CD4-positive, alpha-beta T cell (primary cell): ENCODE measurements around the gene TRAPPC2B. TPM values are rescaled to one million over a fixed set of nuclear protein-coding genes. Genes with fewer than 3 reads are reported as not detected.
"Not testable (repeated sequence)": the region's sequence is repeated elsewhere in the genome, so short reads cannot be mapped to it uniquely, and the experiment has no call there.

ENCODE experiments used
- ATAC-seq: fragments of 200-7000 bp; cut with Tn5 transposase; one replicate; pipeline ENCODE4 v1.10.0; 2022; ENCODE audit warnings: mild to moderate bottlenecking; ENCODE audit not compliant: poor library complexity
- CTCF ChIA-PET: fragments of 350-600 bp; sonication (Branson Sonifier 250); formaldehyde crosslinking; loops from one replicate; lab custom pipeline; 2021; ENCODE audit warnings: antibody characterized with exemption, inconsistent platforms; lab: Charles Lee
- POLR2A ChIA-PET: fragments of 350-600 bp; sonication (Branson Sonifier 250); formaldehyde crosslinking; loops from one replicate; lab custom pipeline; 2021; ENCODE audit warnings: antibody characterized with exemption, inconsistent platforms; lab: Charles Lee
- DNase-seq, 14 experiments: peaks; one replicate each; pipeline ENCODE4 v3.0.0-alpha.2; 2013 to 2020; ENCODE audit warnings: mixed read lengths in 2 of 14
- H3K27ac ChIP-seq, 2 donors: one replicate each; pipeline versions ENCODE4 v1.5.1 to v1.7.0; 2013; ENCODE audit warnings: low read length in 2 of 2, low read depth in 1 of 2, mild to moderate bottlenecking in 1 of 2
- H3K27me3 ChIP-seq, 2 experiments: 1 replicate in 1 of 2; 2 replicates in 1 of 2; pipeline versions ENCODE4 v1.6.1 to v1.7.0; 2013; ENCODE audit warnings: low read length in 2 of 2, control low read depth in 1 of 2, mild to moderate bottlenecking in 1 of 2, moderate library complexity in 1 of 2; ENCODE audit not compliant: insufficient read depth in 2 of 2, control insufficient read depth in 1 of 2
- H3K36me3 ChIP-seq: one replicate; pipeline ENCODE4 v1.6.1; 2013; ENCODE audit warnings: low read length, control low read depth; ENCODE audit not compliant: insufficient read depth
- H3K4me1 ChIP-seq: one replicate; pipeline ENCODE4 v1.6.1; 2013; ENCODE audit warnings: low read length, control low read depth; ENCODE audit not compliant: insufficient read depth
- H3K4me3 ChIP-seq: one replicate; pipeline ENCODE4 v1.5.1; 2013; ENCODE audit warnings: mild to moderate bottlenecking, low read length, moderate library complexity
- H3K9me3 ChIP-seq, 2 experiments: 1 replicate in 1 of 2; 2 replicates in 1 of 2; pipeline versions ENCODE4 v1.6.1 to v1.7.0; 2013; ENCODE audit warnings: low read length in 2 of 2, mild to moderate bottlenecking in 2 of 2, control low read depth in 1 of 2, moderate library complexity in 1 of 2; ENCODE audit not compliant: control insufficient read depth in 1 of 2, insufficient read depth in 1 of 2
- H3K27ac Mint-ChIP-seq: one replicate; pipeline ENCODE4 v1.8.0; 2020; ENCODE audit warnings: mixed read lengths
- H3K27me3 Mint-ChIP-seq: one replicate; pipeline ENCODE4 v1.8.0; 2021; ENCODE audit warnings: mixed read lengths
- H3K36me3 Mint-ChIP-seq: one replicate; pipeline ENCODE4 v1.8.0; 2021; ENCODE audit warnings: low read depth, mixed read lengths
- H3K4me1 Mint-ChIP-seq: one replicate; pipeline ENCODE4 v1.8.0; 2021; ENCODE audit warnings: low read depth, mixed read lengths
- H3K4me3 Mint-ChIP-seq: one replicate; pipeline ENCODE4 v1.8.0; 2020; ENCODE audit warnings: mild to moderate bottlenecking, mixed read lengths
- H3K9me3 Mint-ChIP-seq: one replicate; pipeline ENCODE4 v1.8.0; 2020; ENCODE audit warnings: mixed read lengths
- intact Hi-C, 2 experiments: fragments of 100-400 bp; cut with DNase I in 1 of 2; cut with micrococcal nuclease in 1 of 2; formaldehyde crosslinking; loops; one replicate each; pipeline versions ENCODE4 v1.15.1 to v1.9.0; 2023 to 2025; cut with DNase I, micrococcal nuclease
- total RNA-seq, 174 experiments: library from RNA in 2 of 174; stranded (reverse) in 2 of 174; gene quantifications; one replicate each; pipeline ENCODE4 v1.2.3 and lab custom pipeline; 2021 to 2026
- TF ChIP-seq, protein P1 (sequence below): fragments of 200-600 bp; IDR thresholded peaks from one replicate; pipeline ENCODE4 v1.8.0; 2022; ENCODE audit warnings: antibody characterized with exemption, mild to moderate bottlenecking

Gene TRAPPC2B
- total RNA-seq, 2 experiments from 2014 or later, result 11.5 to 12.7 TPM

DNA sequence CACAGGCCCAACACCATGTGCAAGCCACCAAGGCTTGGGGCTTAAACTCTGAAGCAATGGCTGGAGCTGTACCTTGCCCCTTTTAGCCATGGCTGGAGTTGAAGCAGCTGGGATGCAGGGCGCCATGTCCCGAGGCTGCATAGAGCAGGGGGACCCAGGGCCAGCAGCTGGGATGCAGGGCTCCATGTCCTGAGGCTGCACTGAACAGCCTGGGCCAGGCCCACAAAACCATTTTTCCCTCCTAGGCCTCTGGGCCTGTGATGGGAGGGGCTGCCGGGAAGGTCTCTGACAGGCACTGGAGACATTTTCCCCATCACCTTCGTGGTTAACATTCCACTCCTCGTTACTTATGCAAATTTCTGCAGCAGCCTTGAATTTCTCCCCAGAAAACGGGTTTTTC is 10.8 kb downstream of the TRAPPC2B start:
- H3K4me1 Mint-ChIP-seq, result peaks cover 3% of the 10 kb centered on the region
- no peak overlapping the region for H3K4me3 Mint-ChIP-seq
- H3K27me3 Mint-ChIP-seq, result no peaks in the 10 kb centered on the region
- H3K4me3 ChIP-seq, result no peak overlapping the region
- no peak for ATAC-seq
- no peak for DNase-seq
- CTCF ChIA-PET, result no interaction called here
- intact Hi-C loops, result no loop called here
- peaks cover 37 to 48% of the 10 kb centered on the region in 2 experiments for H3K9me3 ChIP-seq
- no peak overlapping the region for H3K27ac ChIP-seq
- H3K27me3 ChIP-seq, result no peaks in the 10 kb centered on the region
- peaks cover 22% of the 10 kb centered on the region for H3K36me3 ChIP-seq
- peaks cover 100% of the 10 kb centered on the region for H3K36me3 Mint-ChIP-seq
- TF ChIP-seq, protein P1, sequence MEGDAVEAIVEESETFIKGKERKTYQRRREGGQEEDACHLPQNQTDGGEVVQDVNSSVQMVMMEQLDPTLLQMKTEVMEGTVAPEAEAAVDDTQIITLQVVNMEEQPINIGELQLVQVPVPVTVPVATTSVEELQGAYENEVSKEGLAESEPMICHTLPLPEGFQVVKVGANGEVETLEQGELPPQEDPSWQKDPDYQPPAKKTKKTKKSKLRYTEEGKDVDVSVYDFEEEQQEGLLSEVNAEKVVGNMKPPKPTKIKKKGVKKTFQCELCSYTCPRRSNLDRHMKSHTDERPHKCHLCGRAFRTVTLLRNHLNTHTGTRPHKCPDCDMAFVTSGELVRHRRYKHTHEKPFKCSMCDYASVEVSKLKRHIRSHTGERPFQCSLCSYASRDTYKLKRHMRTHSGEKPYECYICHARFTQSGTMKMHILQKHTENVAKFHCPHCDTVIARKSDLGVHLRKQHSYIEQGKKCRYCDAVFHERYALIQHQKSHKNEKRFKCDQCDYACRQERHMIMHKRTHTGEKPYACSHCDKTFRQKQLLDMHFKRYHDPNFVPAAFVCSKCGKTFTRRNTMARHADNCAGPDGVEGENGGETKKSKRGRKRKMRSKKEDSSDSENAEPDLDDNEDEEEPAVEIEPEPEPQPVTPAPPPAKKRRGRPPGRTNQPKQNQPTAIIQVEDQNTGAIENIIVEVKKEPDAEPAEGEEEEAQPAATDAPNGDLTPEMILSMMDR, result no peak
- H3K4me1 ChIP-seq, result no peaks in the 10 kb centered on the region
- no peak overlapping the region for H3K27ac Mint-ChIP-seq
- POLR2A ChIA-PET, result no interaction called here
- peaks cover 20% of the 10 kb centered on the region for H3K9me3 Mint-ChIP-seq

DNA sequence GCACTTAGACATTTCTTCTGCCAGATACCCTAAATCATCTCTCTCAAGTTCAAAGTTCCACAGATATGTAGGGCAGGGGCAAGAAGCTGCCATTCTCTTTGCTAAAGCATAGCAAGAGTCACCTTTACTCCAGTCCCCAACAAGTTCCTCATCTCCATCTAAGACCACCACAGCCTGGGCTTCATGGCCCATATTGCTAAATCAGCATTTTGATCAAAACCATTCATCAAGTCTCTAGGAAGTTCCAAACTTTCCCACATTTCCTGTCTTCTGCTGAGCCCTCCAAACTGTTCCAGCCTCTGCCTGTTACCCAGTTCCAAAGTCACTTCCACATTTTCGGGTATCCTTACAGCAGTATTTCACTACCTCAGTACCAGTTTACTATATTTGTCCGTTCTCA is 11.3 kb downstream of the TRAPPC2B start:
- H3K27me3 ChIP-seq, intact Hi-C loops, CTCF ChIA-PET, H3K27me3 Mint-ChIP-seq, H3K27ac ChIP-seq, H3K4me3 Mint-ChIP-seq, ATAC-seq, POLR2A ChIA-PET, H3K4me1 Mint-ChIP-seq, H3K4me1 ChIP-seq, H3K4me3 ChIP-seq, DNase-seq, H3K27ac Mint-ChIP-seq: not testable (repeated sequence)
- Histone ChIP-seq H3K9me3 (peaks cover 37 to 53% of the 10 kb centered on the region in 2 experiments), H3K36me3 (peaks cover 22% of the 10 kb centered on the region)
- Mint-ChIP-seq H3K9me3 (peaks cover 20% of the 10 kb centered on the region), H3K36me3 (peaks cover 100% of the 10 kb centered on the region)

DNA sequence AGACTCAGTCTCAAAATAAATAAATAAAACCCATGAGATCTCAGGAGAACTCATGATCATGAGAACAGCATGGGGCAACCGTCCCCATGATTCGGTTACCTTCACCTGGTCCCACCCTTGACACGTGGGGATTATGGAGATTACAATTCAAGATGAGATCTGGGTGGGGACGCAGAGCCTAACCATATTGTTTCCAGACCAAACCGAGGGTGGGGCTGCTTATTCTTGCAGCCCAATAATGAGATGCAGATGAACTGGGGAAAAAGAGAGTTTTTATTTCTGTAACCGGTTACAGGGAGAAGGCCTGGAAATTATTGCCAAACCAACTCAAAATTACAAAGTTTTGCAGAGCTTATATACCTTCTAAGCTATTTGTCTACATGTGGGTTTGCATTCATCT is 12.8 kb downstream of the TRAPPC2B start:
- Mint-ChIP-seq H3K27ac (no peak overlapping the region), H3K4me1 (no peaks in the 10 kb centered on the region), H3K4me3 (no peak overlapping the region), H3K36me3 (peaks cover 98% of the 10 kb centered on the region), H3K9me3 (peaks cover 26% of the 10 kb centered on the region), H3K27me3 (no peaks in the 10 kb centered on the region)
- no peak for DNase-seq
- no peak for ATAC-seq
- Histone ChIP-seq H3K9me3 (peaks cover 39 to 67% of the 10 kb centered on the region in 2 experiments), H3K4me1 (no peaks in the 10 kb centered on the region), H3K27me3 (no peaks in the 10 kb centered on the region), H3K4me3 (no peak overlapping the region), H3K36me3 (peaks cover 20% of the 10 kb centered on the region), H3K27ac (no peak overlapping the region)
- intact Hi-C loops, result no loop called here
- ChIA-PET CTCF (no interaction called here), POLR2A (no interaction called here)
- TF ChIP-seq, protein P1, result no peak

DNA sequence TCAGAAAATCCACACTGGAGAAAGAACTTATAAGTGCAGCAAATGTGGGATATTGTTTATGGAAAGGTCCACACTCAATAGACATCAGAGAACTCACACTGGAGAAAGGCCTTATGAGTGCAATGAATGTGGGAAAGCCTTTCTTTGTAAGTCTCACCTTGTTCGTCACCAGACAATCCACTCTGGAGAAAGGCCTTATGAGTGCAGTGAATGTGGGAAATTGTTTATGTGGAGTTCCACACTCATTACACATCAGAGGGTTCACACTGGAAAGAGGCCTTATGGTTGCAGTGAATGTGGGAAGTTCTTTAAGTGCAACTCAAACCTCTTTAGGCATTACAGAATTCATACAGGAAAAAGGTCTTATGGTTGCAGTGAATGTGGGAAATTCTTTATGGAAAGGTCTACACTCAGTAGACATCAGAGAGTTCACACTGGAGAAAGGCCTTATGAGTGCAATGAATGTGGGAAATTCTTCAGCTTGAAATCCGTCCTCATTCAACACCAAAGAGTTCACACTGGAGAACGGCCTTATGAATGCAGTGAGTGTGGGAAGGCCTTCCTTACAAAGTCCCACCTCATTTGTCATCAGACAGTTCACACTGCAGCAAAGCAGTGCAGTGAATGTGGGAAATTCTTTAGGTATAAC is 14.3 kb downstream of the TRAPPC2B start:
- Histone ChIP-seq H3K4me1 (no peaks in the 10 kb centered on the region), H3K4me3 (no peak overlapping the region), H3K9me3 (peaks cover 49 to 64% of the 10 kb centered on the region in 2 experiments), H3K36me3 (peaks cover 10% of the 10 kb centered on the region), H3K27me3 (no peaks in the 10 kb centered on the region), H3K27ac (no peak overlapping the region)
- DNase-seq (no peak), ATAC-seq (no peak)
- Mint-ChIP-seq H3K4me1 (no peaks in the 10 kb centered on the region), H3K27ac (no peak overlapping the region), H3K36me3 (peaks cover 84% of the 10 kb centered on the region), H3K4me3 (no peak overlapping the region), H3K27me3 (no peaks in the 10 kb centered on the region), H3K9me3 (peaks cover 24% of the 10 kb centered on the region)
- intact Hi-C loops, result no loop called here
- TF ChIP-seq, protein P1, result no peak
- ChIA-PET POLR2A (no interaction called here), CTCF (no interaction called here)
